GM23338 (cell line): ENCODE data around the gene PRR33. TPM values are rescaled to one million over a fixed set of nuclear protein-coding genes. Genes with fewer than 3 reads are reported as not detected.

Experiments used
- ATAC-seq: fragments of 200-7000 bp; cut with Tn5 transposase; 3 replicates; pipeline ENCODE4 v1.9.1; 2020
- DNase-seq: peaks from one replicate; pipeline ENCODE4 v3.0.0-alpha.2; 2015; ENCODE audit warnings: low spot score
- H2AFZ ChIP-seq: fragments of 200-600 bp; sonication (generic); 2 replicates; pipeline ENCODE4 v1.8.0; 2016; ENCODE audit warnings: antibody characterized with exemption, mild to moderate bottlenecking, moderate library complexity
- H3F3A ChIP-seq: fragments of 200-600 bp; sonication (generic); replicated peaks from 2 replicates; pipeline ENCODE4 v1.8.0; 2017; ENCODE audit warnings: antibody characterized with exemption, mixed run types, low read depth
- H3K27ac ChIP-seq: fragments of 200-600 bp; sonication (generic); 2 replicates; pipeline ENCODE4 v1.6.1; 2016; ENCODE audit warnings: low read depth
- H3K27me3 ChIP-seq: fragments of 200-600 bp; sonication (generic); 2 replicates; pipeline ENCODE4 v1.8.0; 2016; ENCODE audit warnings: mild to moderate bottlenecking, mixed run types, moderate library complexity; ENCODE audit not compliant: insufficient read depth
- H3K36me3 ChIP-seq: fragments of 200-600 bp; sonication (generic); 2 replicates; pipeline ENCODE4 v1.8.0; 2016; ENCODE audit warnings: mild to moderate bottlenecking; ENCODE audit not compliant: insufficient read depth
- H3K4me1 ChIP-seq: fragments of 200-600 bp; sonication (generic); 2 replicates; pipeline ENCODE4 v1.8.0; 2016; ENCODE audit warnings: mild to moderate bottlenecking, moderate library complexity; ENCODE audit not compliant: insufficient read depth
- H3K4me2 ChIP-seq: fragments of 200-600 bp; sonication (generic); 2 replicates; pipeline ENCODE4 v1.7.1; 2017; ENCODE audit warnings: mixed run types
- H3K4me3 ChIP-seq: fragments of 200-600 bp; sonication (generic); 2 replicates; pipeline ENCODE4 v1.6.1; 2016; ENCODE audit warnings: mixed run types
- H3K79me2 ChIP-seq: fragments of 200-600 bp; sonication (generic); replicated peaks from 2 replicates; pipeline ENCODE4 v1.8.0; 2017; ENCODE audit warnings: mild to moderate bottlenecking; ENCODE audit not compliant: insufficient read depth
- H3K9me2 ChIP-seq: fragments of 200-600 bp; sonication (generic); 2 replicates; pipeline ENCODE4 v1.8.0; 2017; ENCODE audit not compliant: insufficient read depth
- H4K20me1 ChIP-seq: fragments of 200-600 bp; sonication (generic); replicated peaks from 2 replicates; pipeline ENCODE4 v1.8.0; 2017; ENCODE audit warnings: mild to moderate bottlenecking; ENCODE audit not compliant: insufficient read depth
- H3K27ac Mint-ChIP-seq: 2 replicates; pipeline ENCODE4 v1.8.0; 2020; ENCODE audit warnings: inconsistent platforms, mild to moderate bottlenecking, moderate library complexity, mixed read lengths
- H3K27me3 Mint-ChIP-seq: 3 replicates; pipeline ENCODE4 v1.8.0; 2022; ENCODE audit warnings: low read depth, mild to moderate bottlenecking, moderate library complexity, mixed read lengths, inconsistent platforms; ENCODE audit not compliant: insufficient read depth, poor library complexity
- H3K36me3 Mint-ChIP-seq: 3 replicates; pipeline ENCODE4 v1.8.0; 2021; ENCODE audit warnings: low read depth, mild to moderate bottlenecking, inconsistent platforms, moderate library complexity, mixed read lengths
- H3K4me1 Mint-ChIP-seq: 3 replicates; pipeline ENCODE4 v1.8.0; 2020; ENCODE audit warnings: mild to moderate bottlenecking, inconsistent platforms, mixed read lengths
- H3K4me3 Mint-ChIP-seq: 3 replicates; pipeline ENCODE4 v1.8.0; 2021; ENCODE audit warnings: moderate library complexity, mild to moderate bottlenecking, inconsistent platforms, mixed read lengths
- H3K9me3 Mint-ChIP-seq: 3 replicates; pipeline ENCODE4 v1.8.0; 2020; ENCODE audit warnings: moderate library complexity, mild to moderate bottlenecking, inconsistent platforms, mixed read lengths
- EZH2 ChIP-seq: fragments of 200-600 bp; sonication (generic); IDR thresholded peaks from one replicate; pipeline ENCODE4 v1.8.0; 2017; ENCODE audit warnings: antibody characterized with exemption, mild to moderate bottlenecking, low read depth; ENCODE audit not compliant: unreplicated experiment
- EZH2phosphoT487 ChIP-seq: fragments of 200-600 bp; sonication (generic); IDR thresholded peaks from one replicate; pipeline ENCODE4 v1.8.1; 2018; ENCODE audit warnings: antibody characterized with exemption; ENCODE audit not compliant: unreplicated experiment
- JUNB ChIP-seq: IDR thresholded peaks from one replicate; pipeline ENCODE4 v1.6.1; 2016; ENCODE audit warnings: antibody characterized with exemption; ENCODE audit not compliant: unreplicated experiment
- NANOG ChIP-seq: IDR thresholded peaks from 2 replicates; pipeline ENCODE4 v1.6.1; 2016; ENCODE audit warnings: antibody characterized with exemption, borderline replicate concordance
- STAT1 ChIP-seq: IDR thresholded peaks from one replicate; pipeline ENCODE4 v1.6.1; 2016; ENCODE audit warnings: antibody characterized with exemption; ENCODE audit not compliant: unreplicated experiment
- polyA plus RNA-seq: library from polyadenylated mRNA; unstranded; fragments of >200 nt; fragmentation: Nextera tagmentation; extraction: Ambion mirVana; gene quantifications from 2 replicates; pipeline ENCODE4 v1.2.1, GENCODE V29; 2016
- total RNA-seq: library from RNA; depleted of rRNA; stranded (reverse); fragments of >200 nt; shearing (Covaris generic); gene quantifications from 2 replicates; pipeline ENCODE4 v1.2.3, GENCODE V29; 2014
- TF ChIP-seq, protein P1 (sequence below), 2 experiments: fragments of 200-600 bp in 1 of 2; sonication (generic) in 1 of 2; conservative IDR thresholded peaks; 2 replicates each; pipeline versions ENCODE4 v1.5.1 to v1.6.1; 2016 to 2017; ENCODE audit warnings: antibody characterized with exemption in 2 of 2, low read depth in 2 of 2, mild to moderate bottlenecking in 2 of 2, moderate library complexity in 1 of 2
- TF ChIP-seq, protein P2 (sequence below): IDR thresholded peaks from one replicate; pipeline ENCODE4 v1.6.1; 2018; ENCODE audit warnings: antibody characterized with exemption; ENCODE audit not compliant: unreplicated experiment

Gene PRR33
- total and polyA plus RNA-seq, 2 experiments from 2014 or later: not detected

DNA sequence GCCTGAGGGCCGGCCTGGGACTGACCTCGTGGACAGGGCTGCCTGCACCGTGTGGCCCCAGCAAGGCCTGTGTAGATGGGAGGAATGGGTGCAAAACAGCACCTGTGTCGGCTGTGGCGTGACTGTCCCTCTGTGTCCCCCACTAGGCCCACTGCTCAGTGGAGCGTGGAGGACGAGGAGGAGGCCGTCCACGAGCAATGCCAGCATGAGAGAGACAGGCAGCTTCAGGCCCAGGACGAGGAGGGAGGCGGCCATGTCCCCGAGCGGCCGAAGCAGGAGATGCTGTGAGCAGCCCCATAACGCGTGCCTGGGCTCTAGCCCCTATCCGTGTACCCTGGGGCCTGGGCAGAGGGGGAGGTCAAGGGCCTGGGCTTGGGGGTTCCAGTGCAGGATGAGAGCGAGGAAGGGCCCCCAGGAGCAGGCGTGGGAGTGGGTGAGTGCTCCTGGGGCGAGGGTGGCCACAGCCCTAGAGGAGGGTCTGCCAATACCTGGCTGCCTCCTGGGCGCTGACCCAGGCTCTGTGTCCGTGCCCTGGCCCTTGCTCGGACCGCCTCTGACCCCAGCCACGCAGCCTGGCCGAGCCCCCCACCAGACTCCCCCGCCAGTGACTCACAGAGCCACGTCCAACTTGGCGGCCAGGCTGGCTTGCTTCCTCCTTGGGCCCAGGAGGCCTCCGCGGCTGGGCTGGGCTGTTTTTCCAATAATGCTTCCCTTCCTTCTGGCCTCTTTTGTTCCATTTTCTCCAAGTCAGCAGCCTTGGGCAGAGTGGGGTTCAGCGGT lies 11.6 kb downstream of the PRR33 start:
- no peak overlapping the region for H3K27ac ChIP-seq
- H3K27me3 ChIP-seq: no peaks in the 10 kb centered on the region
- no peaks in the 10 kb centered on the region for H4K20me1 ChIP-seq
- DNase-seq (no peak), ATAC-seq (no peak)
- no peak for TF ChIP-seq JUNB
- H3K9me2 ChIP-seq: no peaks in the 10 kb centered on the region
- H3K36me3 ChIP-seq: no peaks in the 10 kb centered on the region
- Mint-ChIP-seq H3K27ac (no peak overlapping the region), H3K4me1 (no peaks in the 10 kb centered on the region; the same call in 2 of the 3 replicates), H3K9me3 (no peaks in the 10 kb centered on the region), H3K36me3 (no peaks in the 10 kb centered on the region), H3K4me3 (no peak overlapping the region), H3K27me3 (peaks cover 4% of the 10 kb centered on the region)
- no peaks in the 10 kb centered on the region for H3F3A ChIP-seq
- no peaks in the 10 kb centered on the region for H3K79me2 ChIP-seq
- no peak overlapping the region for H3K4me2 ChIP-seq
- no peaks in the 10 kb centered on the region for H3K4me1 ChIP-seq
- no peak overlapping the region for H2AFZ ChIP-seq
- H3K4me3 ChIP-seq: no peak overlapping the region

DNA sequence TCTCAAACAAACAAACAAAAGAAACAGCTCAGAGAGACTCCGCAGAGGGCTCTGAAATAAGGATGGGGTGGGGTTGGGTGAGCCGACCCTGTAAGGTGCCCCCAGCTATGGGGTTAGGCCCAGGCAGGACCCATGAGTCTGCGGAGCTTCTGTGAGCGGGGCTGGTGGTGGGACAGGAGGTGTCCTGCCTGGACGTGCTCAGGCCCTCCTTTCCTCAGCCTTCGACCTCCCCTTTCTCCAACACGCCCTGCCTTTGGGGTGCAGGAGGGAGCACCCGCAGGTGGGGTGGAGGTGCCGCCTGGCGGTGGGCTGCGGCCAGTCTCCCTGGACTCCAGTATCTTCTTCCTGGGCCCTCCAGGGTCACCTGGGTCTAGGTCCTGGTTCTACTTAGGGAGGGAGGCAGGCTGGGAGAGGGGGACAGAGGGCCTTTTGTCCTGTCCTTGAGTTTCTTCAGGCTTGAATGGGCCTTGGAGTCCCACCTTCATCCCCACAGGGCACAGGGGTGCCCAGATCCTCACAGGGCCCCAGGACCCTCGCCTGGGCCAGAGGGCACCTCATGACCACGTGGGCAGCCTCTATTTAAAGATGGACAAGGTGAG lies 12.3 kb downstream of the PRR33 start:
- no peaks in the 10 kb centered on the region for H3K9me2 ChIP-seq
- H2AFZ ChIP-seq: no peak overlapping the region
- no peak for DNase-seq
- no peaks in the 10 kb centered on the region for H3K79me2 ChIP-seq
- no peaks in the 10 kb centered on the region for H3K4me1 ChIP-seq
- H3K27ac Mint-ChIP-seq: no peak overlapping the region
- no peaks in the 10 kb centered on the region for H4K20me1 ChIP-seq
- TF ChIP-seq, protein P1, sequence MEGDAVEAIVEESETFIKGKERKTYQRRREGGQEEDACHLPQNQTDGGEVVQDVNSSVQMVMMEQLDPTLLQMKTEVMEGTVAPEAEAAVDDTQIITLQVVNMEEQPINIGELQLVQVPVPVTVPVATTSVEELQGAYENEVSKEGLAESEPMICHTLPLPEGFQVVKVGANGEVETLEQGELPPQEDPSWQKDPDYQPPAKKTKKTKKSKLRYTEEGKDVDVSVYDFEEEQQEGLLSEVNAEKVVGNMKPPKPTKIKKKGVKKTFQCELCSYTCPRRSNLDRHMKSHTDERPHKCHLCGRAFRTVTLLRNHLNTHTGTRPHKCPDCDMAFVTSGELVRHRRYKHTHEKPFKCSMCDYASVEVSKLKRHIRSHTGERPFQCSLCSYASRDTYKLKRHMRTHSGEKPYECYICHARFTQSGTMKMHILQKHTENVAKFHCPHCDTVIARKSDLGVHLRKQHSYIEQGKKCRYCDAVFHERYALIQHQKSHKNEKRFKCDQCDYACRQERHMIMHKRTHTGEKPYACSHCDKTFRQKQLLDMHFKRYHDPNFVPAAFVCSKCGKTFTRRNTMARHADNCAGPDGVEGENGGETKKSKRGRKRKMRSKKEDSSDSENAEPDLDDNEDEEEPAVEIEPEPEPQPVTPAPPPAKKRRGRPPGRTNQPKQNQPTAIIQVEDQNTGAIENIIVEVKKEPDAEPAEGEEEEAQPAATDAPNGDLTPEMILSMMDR (conservative IDR thresholded peaks at IDR 0.05; ENCODE audit: low read depth in 2 of 2): no peak
- TF ChIP-seq NANOG (no peak), STAT1 (no peak), JUNB (no peak), EZH2phosphoT487 (no peak), EZH2 (no peak)
- TF ChIP-seq, protein P2, sequence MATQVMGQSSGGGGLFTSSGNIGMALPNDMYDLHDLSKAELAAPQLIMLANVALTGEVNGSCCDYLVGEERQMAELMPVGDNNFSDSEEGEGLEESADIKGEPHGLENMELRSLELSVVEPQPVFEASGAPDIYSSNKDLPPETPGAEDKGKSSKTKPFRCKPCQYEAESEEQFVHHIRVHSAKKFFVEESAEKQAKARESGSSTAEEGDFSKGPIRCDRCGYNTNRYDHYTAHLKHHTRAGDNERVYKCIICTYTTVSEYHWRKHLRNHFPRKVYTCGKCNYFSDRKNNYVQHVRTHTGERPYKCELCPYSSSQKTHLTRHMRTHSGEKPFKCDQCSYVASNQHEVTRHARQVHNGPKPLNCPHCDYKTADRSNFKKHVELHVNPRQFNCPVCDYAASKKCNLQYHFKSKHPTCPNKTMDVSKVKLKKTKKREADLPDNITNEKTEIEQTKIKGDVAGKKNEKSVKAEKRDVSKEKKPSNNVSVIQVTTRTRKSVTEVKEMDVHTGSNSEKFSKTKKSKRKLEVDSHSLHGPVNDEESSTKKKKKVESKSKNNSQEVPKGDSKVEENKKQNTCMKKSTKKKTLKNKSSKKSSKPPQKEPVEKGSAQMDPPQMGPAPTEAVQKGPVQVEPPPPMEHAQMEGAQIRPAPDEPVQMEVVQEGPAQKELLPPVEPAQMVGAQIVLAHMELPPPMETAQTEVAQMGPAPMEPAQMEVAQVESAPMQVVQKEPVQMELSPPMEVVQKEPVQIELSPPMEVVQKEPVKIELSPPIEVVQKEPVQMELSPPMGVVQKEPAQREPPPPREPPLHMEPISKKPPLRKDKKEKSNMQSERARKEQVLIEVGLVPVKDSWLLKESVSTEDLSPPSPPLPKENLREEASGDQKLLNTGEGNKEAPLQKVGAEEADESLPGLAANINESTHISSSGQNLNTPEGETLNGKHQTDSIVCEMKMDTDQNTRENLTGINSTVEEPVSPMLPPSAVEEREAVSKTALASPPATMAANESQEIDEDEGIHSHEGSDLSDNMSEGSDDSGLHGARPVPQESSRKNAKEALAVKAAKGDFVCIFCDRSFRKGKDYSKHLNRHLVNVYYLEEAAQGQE: no peak
- no peak overlapping the region for H3K27ac ChIP-seq
- no peaks in the 10 kb centered on the region for H3F3A ChIP-seq
- no peaks in the 10 kb centered on the region for H3K36me3 ChIP-seq
- no peak overlapping the region for H3K4me3 Mint-ChIP-seq
- H3K9me3 Mint-ChIP-seq: no peaks in the 10 kb centered on the region
- H3K27me3 Mint-ChIP-seq: peaks cover 4% of the 10 kb centered on the region
- H3K27me3 ChIP-seq: no peaks in the 10 kb centered on the region
- H3K4me2 ChIP-seq: no peak overlapping the region
- H3K4me1 Mint-ChIP-seq: no peaks in the 10 kb centered on the region; the same call in 2 of the 3 replicates
- ATAC-seq: no peak
- no peaks in the 10 kb centered on the region for H3K36me3 Mint-ChIP-seq
- H3K4me3 ChIP-seq: no peak overlapping the region
